BE2C (cell line): ENCODE data around the gene PTPRN2.

Source experiments
- DNase-seq: peaks from one replicate; pipeline ENCODE4 v3.0.0-alpha.2; 2020
- H3K27me3 ChIP-seq: fragments of 250-450 bp; sonication (Bioruptor Pico); 2 replicates; pipeline ENCODE4 v1.5.1; 2020; ENCODE audit warnings: mild to moderate bottlenecking
- H3K36me3 ChIP-seq: fragments of 250-450 bp; sonication (Bioruptor Pico); 2 replicates; pipeline ENCODE4 v1.5.1; 2020; ENCODE audit warnings: mild to moderate bottlenecking
- H3K4me1 ChIP-seq: fragments of 250-450 bp; sonication (Bioruptor Pico); 2 replicates; pipeline ENCODE4 v1.5.1; 2020
- H3K4me3 ChIP-seq: 2 replicates; pipeline ENCODE4 v1.5.1; 2011; ENCODE audit warnings: low read depth, low read length
- H3K9me3 ChIP-seq: fragments of 250-450 bp; sonication (Bioruptor Pico); 2 replicates; pipeline ENCODE4 v1.5.1; 2020
- TF ChIP-seq, protein P1 (sequence below): IDR thresholded peaks from 2 replicates; pipeline ENCODE4 v1.5.1; 2012; ENCODE audit warnings: mild to moderate bottlenecking, low read depth, low read length

Gene PTPRN2

GRCh38 chr7:157616426-157616825 lies 971.2 kb downstream of the PTPRN2 start:
- TF ChIP-seq, protein P1, sequence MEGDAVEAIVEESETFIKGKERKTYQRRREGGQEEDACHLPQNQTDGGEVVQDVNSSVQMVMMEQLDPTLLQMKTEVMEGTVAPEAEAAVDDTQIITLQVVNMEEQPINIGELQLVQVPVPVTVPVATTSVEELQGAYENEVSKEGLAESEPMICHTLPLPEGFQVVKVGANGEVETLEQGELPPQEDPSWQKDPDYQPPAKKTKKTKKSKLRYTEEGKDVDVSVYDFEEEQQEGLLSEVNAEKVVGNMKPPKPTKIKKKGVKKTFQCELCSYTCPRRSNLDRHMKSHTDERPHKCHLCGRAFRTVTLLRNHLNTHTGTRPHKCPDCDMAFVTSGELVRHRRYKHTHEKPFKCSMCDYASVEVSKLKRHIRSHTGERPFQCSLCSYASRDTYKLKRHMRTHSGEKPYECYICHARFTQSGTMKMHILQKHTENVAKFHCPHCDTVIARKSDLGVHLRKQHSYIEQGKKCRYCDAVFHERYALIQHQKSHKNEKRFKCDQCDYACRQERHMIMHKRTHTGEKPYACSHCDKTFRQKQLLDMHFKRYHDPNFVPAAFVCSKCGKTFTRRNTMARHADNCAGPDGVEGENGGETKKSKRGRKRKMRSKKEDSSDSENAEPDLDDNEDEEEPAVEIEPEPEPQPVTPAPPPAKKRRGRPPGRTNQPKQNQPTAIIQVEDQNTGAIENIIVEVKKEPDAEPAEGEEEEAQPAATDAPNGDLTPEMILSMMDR, result no peak
- no peak overlapping the region for H3K4me3 ChIP-seq
- H3K4me1 ChIP-seq, result no peaks in the 10 kb centered on the region
- no peaks in the 10 kb centered on the region for H3K27me3 ChIP-seq
- no peaks in the 10 kb centered on the region for H3K9me3 ChIP-seq
- DNase-seq, result no peak
- no peaks in the 10 kb centered on the region for H3K36me3 ChIP-seq

GRCh38 chr7:157615852-157616251 lies 971.8 kb downstream of the PTPRN2 start:
- no peaks in the 10 kb centered on the region for H3K9me3 ChIP-seq

DNA sequence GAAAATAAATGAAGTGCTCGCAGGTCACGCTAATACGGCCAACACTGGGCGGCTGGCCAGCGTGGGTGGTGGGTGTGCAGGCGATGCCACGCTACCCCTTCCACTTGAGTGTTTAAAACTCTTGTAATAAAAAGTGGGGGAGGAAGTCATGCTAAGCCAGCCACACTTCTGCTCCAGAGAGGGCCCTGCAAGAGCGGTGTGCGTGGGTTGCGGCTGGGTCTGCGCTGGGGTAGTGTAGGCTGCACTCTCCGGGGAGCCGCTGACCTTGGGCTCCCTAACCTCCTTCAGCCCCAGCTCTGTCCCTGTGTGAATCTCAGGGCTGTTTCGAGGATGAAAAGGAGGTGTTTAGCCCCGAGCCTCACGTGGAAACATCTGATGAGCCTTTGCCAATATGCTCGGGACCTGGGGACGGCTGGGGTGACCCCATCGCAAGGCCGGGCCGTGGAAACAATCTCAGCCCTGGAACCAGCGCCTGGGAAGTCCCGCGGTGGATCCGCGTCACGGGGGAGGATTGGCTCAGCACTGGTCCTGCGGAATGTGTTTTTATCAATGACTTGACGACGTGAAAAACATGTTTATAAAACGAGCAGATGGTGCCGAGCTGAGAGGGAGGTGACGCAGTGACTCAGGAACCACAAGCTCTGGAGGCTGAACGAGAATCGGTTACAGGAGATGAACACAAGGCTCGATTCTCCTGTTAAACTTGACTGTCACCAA lies 972.4 kb downstream of the PTPRN2 start:
- Histone ChIP-seq H3K4me3 (no peak overlapping the region), H3K27me3 (no peaks in the 10 kb centered on the region), H3K9me3 (no peaks in the 10 kb centered on the region), H3K36me3 (no peaks in the 10 kb centered on the region), H3K4me1 (no peaks in the 10 kb centered on the region)
- TF ChIP-seq, protein P1, result no peak
- DNase-seq, result no peak

More at GRCh38 chr7:157615852-157616251, 971.8 kb downstream of the PTPRN2 start:
- TF ChIP-seq, protein P1, result no peak
- Histone ChIP-seq H3K27me3 (no peaks in the 10 kb centered on the region), H3K4me3 (no peak overlapping the region), H3K4me1 (no peaks in the 10 kb centered on the region), H3K36me3 (no peaks in the 10 kb centered on the region)
- DNase-seq, result no peak

DNA sequence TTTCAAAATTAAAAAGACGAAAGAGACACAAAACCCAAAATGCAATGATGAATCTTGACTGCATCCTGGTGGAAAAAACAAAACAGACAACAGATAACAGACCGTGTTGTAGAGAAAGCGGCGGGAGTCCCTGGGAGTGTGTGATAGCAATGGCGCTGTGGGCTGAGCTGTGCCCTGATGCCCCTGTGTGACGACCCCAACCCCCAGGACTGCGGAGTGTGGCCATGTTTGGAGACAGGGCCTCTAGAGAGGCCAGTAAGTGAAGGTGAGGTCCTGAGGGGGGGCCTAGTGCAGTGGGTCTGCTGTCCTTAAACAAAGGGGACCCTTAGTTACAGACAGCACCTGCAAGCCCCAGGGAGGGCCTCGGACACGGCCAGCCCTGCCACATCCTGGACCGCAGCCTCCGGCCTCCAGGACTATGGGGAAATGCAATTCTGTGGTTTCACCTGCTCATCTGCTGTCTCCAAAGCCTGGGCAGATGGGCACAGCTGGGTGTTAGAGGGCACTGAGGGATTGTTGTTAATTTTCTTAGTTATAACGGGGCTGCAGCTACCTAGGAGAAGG lies 973.1 kb downstream of the PTPRN2 start:
- Histone ChIP-seq H3K4me3 (no peak overlapping the region), H3K9me3 (no peaks in the 10 kb centered on the region), H3K27me3 (no peaks in the 10 kb centered on the region)

DNA sequence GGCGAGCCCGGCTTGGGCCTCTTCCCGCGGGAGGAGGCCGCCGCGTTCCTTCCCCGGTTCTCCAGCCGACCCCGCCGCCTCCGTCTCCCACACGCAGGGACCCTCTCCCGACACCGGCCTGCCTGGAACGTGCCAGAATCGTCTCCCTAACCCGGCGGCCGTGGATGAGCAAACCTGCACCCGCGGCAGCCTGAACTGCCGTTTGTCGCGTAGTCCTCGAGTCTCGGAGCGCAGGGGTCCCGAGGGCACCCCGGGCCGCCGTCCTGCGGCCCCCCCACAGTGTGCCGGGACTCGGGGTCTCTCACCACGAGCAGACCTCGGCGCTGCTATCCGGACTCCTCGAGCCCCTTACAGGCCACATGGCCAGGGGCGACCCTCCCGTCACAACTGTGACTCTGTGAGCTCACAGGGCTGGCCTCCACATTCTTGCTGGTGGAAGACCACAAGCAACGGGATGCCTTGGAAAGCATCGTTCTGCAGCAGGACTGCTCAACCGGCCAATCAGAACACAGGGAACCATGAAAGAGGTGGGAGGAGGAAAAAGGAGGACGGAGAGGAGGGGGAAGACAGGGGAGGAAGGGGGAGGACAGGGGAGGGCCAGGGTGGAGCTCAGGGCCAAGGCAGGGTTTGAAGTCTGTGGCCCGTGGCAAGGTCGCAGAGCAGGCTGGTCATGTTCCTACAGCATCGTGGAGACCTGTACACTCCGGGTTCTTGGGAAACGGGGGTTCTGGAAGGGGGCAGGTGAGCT lies 973.9 kb downstream of the PTPRN2 start:
- no peaks in the 10 kb centered on the region for H3K36me3 ChIP-seq
- no peaks in the 10 kb centered on the region for H3K9me3 ChIP-seq
- H3K4me3 ChIP-seq, result no peak overlapping the region
- DNase-seq, result no peak
- no peaks in the 10 kb centered on the region for H3K27me3 ChIP-seq
- TF ChIP-seq, protein P1, result no peak
- no peaks in the 10 kb centered on the region for H3K4me1 ChIP-seq

More for the DNA sequence above, 973.1 kb downstream of the PTPRN2 start:
- H3K4me1 ChIP-seq, result no peaks in the 10 kb centered on the region
- DNase-seq, result no peak
- TF ChIP-seq, protein P1, result no peak
- H3K36me3 ChIP-seq, result no peaks in the 10 kb centered on the region
